Measurements from ENCODE around the gene TRIM58. TPM values are rescaled to one million over a fixed set of nuclear protein-coding genes. Genes with fewer than 3 reads are reported as not detected.

Gene TRIM58
- total and polyA plus RNA-seq, 8 donors, result 1.6 to 4.8 (median 3.8) TPM

GRCh38 chr1:247865416-247865815, 8.4 kb downstream of the TRIM58 start:
- no peaks in the 10 kb centered on the region for H3K36me3 ChIP-seq
- H3K27me3 ChIP-seq, result no peaks in the 10 kb centered on the region
- H3K9me3 ChIP-seq, result peaks cover 0 to 4% of the 10 kb centered on the region in 2 donors
- no peaks in the 10 kb centered on the region for H3K4me1 ChIP-seq
- TF ChIP-seq CTCF (IDR thresholded peaks at IDR 0.05), result no peak
- ATAC-seq (no peak), DNase-seq (no peak)
- no peak overlapping the region for H3K27ac ChIP-seq
- intact Hi-C loops (cut with DNase I), result no loop called here
- no peak overlapping the region for H3K4me3 ChIP-seq

- no peaks in the 10 kb centered on the region for H3K4me1 ChIP-seq
- intact Hi-C loops (cut with DNase I), result no loop called here
- H3K36me3 ChIP-seq, result no peaks in the 10 kb centered on the region
Observed at GRCh38 chr1:247883346-247883745, 26.4 kb downstream of the TRIM58 start.

GRCh38 chr1:247884797-247885413, 27.9 kb downstream of the TRIM58 start:
- Histone ChIP-seq H3K9me3 (no peaks in the 10 kb centered on the region), H3K36me3 (no peaks in the 10 kb centered on the region), H3K27me3 (no peaks in the 10 kb centered on the region), H3K4me3 (no peak overlapping the region), H3K27ac (no peak overlapping the region), H3K4me1 (no peaks in the 10 kb centered on the region)
- ATAC-seq (no peak), DNase-seq (no peak)
- intact Hi-C loops (cut with DNase I), result no loop called here
- TF ChIP-seq CTCF (IDR thresholded peaks at IDR 0.05), result no peak

More at GRCh38 chr1:247883346-247883745, 26.4 kb downstream of the TRIM58 start:
- TF ChIP-seq CTCF (IDR thresholded peaks at IDR 0.05), result no peak
- no peak overlapping the region for H3K27ac ChIP-seq
- H3K9me3 ChIP-seq, result no peaks in the 10 kb centered on the region
- DNase-seq (no peak), ATAC-seq (no peak)
- H3K27me3 ChIP-seq, result no peaks in the 10 kb centered on the region
- H3K4me3 ChIP-seq, result no peak overlapping the region

- Histone ChIP-seq H3K27me3 (no peaks in the 10 kb centered on the region), H3K36me3 (no peaks in the 10 kb centered on the region), H3K4me3 (no peak within 1 kb of the TSS), H3K9me3 (peaks cover 0 to 1% of the 10 kb centered on the region in 2 donors), H3K4me1 (no peaks in the 10 kb centered on the region), H3K27ac (no peak within 1 kb of the TSS)
- intact Hi-C loops (cut with DNase I), result no loop called here
- no peak for ATAC-seq
- no peak for DNase-seq
- TF ChIP-seq CTCF (IDR thresholded peaks at IDR 0.05), result no peak
Observed at GRCh38 chr1:247895163-247895637, 38.2 kb downstream of the TRIM58 start, which contains the start of gene OR2W3. TSS of gene OR2W3 (plus strand) at chr1:247895587. CDS start at chr1:247895587, 0 bp downstream.

DNA sequence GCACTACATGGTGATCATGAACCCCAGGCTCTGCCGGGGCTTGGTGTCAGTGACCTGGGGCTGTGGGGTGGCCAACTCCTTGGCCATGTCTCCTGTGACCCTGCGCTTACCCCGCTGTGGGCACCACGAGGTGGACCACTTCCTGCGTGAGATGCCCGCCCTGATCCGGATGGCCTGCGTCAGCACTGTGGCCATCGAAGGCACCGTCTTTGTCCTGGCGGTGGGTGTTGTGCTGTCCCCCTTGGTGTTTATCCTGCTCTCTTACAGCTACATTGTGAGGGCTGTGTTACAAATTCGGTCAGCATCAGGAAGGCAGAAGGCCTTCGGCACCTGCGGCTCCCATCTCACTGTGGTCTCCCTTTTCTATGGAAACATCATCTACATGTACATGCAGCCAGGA, 39.0 kb downstream of the TRIM58 start:
- no peaks in the 10 kb centered on the region for H3K27me3 ChIP-seq
- no peaks in the 10 kb centered on the region for H3K4me1 ChIP-seq
- TF ChIP-seq CTCF (IDR thresholded peaks at IDR 0.05), result no peak
- ATAC-seq, result no peak
- no peak for DNase-seq
- no peak overlapping the region for H3K4me3 ChIP-seq
- no peaks in the 10 kb centered on the region for H3K36me3 ChIP-seq
- intact Hi-C loops (cut with DNase I), result no loop called here
- peaks cover 0 to 1% of the 10 kb centered on the region in 2 donors for H3K9me3 ChIP-seq
- no peak overlapping the region for H3K27ac ChIP-seq

All from left lung (tissue), 10 donors.